ENCODE measurements around the gene RSL1D1.
"Not testable (repeated sequence)": the region's sequence is repeated elsewhere in the genome, so short reads cannot be mapped to it uniquely, and the experiment has no call there.

The RSL1D1 gene

DNA sequence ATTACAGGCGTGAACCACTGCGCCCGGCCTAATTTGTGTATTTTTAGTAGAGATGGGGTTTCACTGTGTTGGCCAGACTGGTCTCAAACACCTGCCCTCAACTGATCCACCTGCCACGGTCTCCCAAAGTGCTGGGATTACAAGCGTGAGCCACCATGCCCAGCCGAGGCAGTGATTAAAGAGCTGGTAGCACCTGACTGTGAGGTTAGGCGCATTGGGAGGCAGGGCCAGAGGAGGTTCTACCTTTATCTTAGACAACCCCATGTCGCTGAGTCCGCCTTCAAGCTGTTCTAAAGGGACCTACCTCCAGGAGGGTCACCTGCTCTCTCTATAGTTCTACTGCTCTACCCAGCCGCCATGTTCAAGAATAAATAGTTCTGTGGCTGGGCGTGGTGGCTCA, 8.1 kb downstream of the RSL1D1 start:
- no peak for DNase-seq

DNA sequence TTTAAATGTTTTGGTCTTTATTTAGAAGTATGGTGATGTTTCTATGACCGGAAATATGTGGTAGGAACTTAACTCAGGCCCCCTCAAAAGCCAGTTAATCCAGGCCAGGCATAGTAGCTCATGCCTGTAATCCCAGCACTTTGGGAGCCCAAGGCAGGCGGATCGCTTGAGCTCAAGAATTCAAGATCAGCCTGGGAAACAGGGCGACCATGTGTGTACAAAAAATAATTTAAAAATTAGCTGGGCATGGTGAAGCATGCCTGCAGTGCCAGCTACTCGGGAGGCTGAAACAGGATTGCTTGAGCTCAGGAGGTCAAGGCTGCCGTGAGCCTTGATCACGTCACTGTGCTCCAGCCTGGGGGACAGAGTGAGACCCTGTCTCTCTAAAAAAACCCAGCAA, 10.3 kb downstream of the RSL1D1 start:
- DNase-seq = no peak

DNA sequence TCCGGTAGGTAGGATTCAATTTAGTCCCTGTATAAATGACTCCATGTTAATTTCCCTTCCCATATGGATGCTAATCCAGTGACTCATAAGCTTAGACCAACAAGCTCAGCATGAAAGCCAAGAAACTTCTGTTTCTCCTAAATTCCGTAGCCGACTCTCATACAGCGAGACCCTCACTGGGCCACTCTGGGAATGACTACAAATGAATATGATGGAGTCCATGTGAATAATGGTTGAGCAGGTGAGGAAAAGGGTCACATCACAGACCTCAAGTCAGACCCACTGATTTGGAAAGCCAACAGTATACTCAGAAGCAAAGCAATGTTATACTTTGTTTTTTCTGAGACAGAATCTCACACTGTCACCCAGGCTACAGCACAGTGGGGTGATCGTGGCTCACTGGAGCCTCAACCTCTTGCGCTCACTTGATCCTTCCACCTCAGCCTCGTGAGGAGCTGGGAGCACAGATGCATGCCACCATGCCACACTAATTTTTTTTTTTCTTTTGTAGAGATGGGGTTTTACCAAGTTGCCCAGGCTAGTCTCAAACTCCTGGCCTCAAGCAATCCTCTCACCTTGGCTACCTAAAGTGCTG, 14.6 kb downstream of the RSL1D1 start:
- no peak for DNase-seq

DNA sequence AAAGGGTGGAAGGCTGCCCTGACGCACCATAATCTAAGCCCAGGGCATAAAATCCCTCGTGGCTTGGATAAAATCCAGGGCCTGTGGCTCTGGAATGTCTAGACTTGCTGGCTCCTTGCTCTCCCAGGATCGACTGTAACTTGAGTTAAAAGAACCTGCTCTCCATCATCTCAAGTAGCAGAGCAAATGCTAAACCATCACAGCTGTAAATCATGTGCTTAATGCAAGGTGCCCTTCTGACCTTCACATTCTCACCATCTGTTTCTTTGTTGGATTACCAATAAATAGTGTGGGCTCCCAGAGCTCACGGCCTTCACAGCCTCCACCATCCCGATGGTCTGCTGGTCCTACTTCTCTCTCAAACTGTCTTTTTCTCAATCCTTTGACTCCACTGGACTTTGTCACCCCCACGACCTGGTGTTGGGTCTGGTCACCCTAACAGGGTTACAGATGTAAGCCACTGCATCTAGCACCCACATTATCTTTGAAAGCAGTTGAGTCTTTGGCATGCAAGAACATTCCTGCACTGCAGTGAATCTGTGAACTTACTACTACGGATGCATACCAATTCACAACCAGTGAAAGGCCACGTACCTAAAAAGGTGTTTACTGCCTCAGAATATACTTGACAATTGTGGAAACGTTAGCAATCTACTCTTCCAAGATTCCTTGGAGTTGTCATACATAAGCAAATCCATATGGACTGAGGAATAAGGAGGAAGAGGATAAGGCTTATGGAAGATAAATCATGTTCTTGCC, 15.3 kb downstream of the RSL1D1 start:
- no peak for DNase-seq

DNA sequence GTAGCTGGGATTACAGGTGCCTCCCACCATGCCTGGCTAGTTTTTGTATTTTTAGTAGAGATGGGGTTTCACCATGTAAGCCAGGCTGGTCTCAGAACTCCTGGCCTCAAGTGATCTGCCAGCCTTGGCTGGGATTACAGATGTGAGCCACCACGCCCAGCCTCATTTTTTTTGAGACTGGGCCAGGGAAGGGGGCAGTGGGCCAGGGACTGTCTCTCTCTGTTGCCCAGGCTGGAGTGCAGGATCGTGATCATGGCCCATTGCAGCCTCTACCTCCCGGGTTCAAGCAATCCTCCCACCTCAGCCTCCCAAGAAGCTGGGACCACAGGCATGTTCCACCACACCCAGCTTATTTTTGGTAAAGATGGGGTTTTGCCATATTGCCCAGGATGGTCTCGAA, 16.0 kb downstream of the RSL1D1 start:
- no peak for DNase-seq

DNA sequence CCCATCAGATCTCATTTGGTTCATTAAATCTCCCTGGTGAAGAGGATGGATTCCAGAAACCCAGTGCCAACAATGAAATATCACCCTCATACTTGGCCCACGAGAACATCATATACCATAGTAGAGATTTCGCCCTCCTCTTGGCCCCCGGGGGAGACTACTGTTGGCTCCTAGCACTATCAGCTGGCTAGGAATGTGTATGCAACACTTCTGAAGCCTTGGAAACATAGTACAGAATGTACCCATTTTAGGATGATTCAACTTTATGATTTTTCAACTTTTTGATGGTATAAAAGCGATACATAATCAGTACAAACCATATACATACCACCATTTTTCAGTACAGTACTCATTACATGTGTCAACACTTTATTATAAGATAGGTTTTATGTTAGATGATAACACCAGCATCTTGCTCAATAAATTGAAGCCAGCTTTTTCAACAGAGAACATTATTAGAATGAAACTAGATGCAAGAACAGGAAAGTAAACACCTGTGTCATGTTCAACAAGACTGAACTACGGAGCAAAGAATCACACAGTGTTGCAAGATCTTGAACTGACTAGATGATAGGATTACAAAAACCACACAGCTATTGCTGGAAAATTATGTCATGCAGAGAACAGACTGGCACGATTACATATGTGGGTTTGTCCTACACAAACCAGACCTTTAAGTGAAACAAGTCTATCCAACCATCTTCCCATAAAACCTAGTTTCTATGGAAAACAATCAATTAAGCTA, 17.2 kb downstream of the RSL1D1 start:
- DNase-seq = no peak

DNA sequence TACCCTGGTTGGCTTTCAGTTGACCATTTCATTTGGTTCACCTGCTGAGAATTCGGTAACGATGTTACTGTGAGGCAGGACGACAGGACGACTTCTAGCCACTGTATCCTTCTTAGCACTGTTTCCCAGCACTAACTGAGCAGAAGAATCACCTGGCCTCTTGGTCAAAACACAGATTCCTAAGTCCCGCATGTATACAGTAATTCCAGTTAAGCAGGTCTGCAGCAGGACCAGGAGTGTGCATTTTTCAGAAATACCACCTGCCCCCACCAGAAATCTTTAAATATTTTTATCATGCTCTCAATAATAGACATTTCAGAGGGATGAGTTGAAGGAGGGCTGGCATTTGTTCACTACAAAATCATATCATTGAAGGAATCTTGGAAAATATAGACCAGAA, 22.6 kb downstream of the RSL1D1 start:
- no peak for DNase-seq

DNA sequence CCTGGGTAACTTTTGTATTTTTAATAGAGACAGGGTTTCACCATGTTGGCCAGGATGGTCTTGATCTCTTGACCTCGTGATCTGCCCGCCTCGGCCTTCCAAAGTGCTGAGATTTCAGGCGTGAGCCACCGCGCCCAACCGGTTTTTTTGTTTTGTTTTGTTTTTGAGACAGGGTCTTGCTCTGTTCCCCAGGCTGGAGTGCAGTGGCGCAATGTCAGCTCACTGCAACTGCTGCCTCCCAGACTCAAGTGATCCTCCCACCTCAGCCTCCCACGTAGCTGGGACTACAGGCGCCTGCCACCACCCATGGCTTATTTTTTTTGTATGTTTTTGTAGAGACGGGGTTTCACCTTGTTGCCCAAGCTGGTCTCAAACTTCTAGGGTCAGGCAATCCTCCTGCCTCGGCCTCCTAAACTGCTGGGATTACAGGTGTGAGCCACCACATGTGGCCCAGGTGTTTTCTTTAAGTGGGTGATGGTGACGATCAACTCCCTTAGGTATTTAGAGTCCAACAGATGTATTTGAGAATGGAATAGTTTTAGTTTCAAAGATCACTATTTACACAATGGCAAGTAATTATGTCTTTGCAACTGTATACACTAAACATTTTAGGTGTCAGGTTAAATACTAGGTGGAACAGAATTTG, 25.7 kb downstream of the RSL1D1 start:
- DNase-seq = not testable (repeated sequence)

DNA sequence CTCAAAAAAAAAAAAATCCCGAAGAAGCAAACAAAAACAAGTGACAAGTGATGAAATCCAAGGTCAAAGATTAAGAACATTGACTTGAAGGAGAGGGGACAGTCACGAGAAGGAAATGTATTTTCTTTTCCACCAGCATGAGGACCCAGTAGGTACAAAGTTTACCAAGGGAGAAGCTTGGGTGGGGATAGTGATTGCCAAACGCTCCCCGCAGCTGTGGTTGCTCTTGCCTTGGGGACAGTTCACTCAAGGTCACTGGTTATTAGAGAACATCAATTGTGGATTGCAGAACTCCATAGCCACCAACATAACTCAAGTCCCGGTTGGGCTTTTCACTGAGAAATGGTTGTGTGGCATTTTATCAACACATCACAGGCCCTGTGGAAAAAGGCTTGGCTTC, 27.0 kb downstream of the RSL1D1 start:
- DNase-seq = no peak

DNA sequence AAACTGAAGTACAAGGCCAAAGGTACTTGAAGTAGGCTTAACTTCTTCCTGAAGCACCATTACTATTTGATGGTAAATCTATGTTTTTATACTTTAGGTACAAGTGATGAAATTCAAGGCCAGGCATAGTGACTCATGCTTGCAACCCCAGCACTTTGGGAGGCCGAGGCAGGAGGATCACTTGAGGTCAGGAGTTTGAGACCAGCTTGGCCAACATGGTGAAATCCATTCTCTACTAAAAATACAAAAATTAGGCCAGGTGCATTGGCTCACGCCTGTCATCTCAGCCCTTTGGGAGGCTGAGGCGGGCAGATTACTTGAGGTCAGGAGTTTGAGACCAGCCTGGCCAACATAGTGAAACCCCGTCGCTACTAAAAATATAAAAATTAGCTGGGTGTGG, 27.7 kb downstream of the RSL1D1 start:
- not testable (repeated sequence) for DNase-seq

DNA sequence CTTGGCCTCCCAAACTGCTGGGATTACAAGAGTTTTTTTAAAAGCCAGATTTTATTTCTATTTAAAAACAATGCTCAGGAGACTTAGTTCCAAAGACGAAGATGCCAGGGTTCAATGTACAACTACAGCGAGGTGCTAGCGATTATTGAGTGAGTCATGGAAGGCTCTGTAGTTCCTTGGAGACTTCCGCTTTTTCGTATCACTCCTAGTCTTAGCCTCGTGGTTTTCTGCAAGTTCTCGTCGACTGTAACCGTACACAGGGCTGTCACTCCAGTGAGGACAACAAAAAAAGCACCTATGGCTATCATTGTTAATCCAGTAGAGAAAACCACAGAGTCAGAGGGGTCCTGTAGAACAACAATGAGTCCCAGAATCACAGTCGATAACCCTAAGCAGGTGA, 31.5 kb downstream of the RSL1D1 start:
- DNase-seq = no peak

DNA sequence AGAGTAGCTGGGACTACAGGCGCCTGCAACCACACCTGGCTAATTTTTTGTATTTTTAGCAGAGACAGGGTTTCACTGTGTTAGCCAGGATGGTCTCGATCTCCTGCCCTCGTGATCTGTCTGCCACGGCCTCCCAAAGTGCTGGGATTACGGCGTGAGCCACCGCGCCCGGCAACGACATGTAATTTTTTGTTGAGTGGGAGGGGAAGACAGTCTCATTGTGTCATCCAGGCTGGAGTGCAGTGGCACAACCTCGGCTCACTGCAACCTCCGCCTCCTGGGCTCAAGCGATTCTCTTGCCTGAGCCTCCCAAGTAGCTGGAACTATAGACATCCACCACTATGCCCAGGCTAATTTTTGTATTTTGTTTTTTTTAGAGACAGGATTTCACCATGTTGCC, 32.4 kb downstream of the RSL1D1 start:
- not testable (repeated sequence) for DNase-seq

DNA sequence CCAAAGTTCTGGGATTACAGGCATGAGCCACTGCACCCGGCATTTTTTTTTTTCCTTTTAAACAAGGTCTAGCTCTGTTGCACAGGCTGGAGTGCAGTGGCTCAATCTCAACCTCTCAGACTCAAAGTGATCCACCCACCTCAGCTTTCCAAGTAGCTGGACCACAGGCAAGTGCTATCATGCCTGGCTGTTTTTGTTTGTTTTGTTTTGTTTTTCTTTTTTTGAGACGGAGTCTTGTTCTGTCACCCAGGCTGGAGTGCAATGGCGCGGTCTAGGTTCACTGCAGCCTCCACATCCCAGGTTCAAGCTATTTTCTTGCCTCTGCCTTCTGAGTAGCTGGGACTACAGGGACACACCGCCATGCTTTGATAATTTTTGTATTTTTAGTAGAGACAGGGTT, 35.2 kb downstream of the RSL1D1 start:
- no peak for DNase-seq

DNA sequence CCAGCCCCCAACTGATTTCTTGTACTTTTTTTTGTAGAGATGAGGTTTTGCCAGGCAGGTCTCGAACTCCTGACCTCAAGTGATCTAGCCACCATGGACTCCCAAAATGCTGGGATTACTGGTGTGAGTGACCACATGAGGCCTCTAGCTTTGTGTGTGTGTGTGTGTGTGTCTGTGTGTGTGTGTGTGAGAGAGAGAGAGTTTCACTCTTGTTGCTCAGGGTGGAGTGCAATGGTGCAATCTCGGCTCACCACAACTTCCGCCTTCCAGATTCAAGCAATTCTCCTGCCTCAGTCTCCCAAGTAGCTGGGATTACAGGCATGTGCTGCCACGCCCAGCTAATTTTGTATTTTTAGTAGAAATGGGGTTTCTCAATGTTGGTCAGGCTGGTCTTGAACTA, 36.5 kb downstream of the RSL1D1 start:
- not testable (repeated sequence) for DNase-seq

DNA sequence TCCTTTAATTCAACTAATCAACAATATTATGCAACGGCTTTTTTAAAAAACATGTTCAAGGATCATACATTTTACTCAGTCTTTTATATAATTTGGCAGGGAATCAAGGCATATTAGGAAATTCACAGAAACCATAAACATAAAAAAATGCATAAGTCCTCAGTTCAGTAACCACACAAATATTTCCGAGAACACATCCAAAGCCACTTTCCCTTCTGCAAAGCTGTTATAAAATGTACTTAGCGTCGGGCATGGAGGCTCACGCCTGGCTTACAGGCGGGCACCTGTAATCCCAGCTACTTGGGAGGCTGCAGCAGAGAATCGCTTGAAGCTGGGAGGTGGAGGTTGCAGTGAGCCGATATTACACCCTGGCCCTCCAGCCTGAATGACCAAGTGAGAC, 44.6 kb downstream of the RSL1D1 start:
- no peak for DNase-seq

DNA sequence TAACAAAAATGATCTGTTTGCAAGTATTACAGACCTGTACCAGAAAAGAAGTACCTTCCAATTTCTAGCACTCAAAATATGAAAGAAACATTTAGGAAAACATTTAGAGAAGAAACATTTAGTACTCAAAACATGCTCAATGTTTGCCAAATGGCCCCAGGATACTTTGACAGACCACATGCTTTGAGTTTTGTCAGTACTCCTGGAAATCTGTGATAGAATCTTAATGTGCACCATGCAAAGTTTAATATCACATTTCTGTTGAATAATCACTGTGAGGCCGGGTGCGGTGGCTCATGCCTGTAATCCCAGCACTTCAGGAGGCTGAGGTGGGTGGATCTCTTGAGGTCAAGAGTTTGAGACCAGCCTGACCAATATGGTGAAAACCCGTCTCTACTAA, 45.8 kb downstream of the RSL1D1 start:
- DNase-seq = no peak

DNA sequence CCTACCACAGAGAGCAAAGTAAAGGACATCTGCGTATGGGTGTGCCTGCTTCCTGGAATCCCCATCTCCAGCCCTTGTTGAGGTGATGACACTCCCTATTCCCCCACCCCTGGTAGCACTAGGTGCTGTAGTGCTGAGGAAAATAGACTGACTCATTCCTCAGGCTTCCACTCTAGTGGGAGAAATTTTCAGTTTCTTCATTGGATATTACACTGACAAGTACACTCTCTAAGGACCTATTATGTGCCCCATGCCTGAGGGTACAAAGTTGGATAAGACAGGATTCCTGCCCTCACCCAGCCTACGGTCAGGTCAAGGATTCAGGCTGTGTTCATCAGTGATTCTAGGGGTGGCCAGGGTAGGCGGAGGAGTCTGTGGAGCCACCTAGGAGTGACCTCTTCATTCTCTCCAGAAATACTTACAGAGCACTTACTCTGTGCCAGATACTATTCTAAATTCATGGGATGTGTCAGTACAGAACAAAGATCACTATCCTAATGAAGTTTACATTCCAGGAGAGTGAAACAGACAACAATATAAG, 49.8 kb downstream of the RSL1D1 start:
- no peak for DNase-seq

DNA sequence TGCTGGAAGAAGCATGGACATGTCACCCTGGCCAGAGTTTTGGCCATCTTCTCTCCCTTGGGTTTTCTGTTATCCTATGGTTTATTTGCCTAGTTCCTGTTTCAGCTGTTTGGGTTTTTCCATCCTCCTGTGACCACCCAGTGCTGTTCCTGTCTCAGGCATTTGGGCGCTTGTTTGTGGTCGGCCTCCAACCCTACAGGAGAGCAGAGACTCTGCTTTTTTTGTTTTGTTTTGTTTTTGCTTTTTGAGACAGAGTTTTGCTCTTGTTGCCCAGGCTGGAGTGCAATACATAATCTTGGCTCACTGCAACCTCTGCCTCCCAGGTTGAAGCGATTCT, 51.0 kb downstream of the RSL1D1 start:
- DNase-seq = no peak

DNA sequence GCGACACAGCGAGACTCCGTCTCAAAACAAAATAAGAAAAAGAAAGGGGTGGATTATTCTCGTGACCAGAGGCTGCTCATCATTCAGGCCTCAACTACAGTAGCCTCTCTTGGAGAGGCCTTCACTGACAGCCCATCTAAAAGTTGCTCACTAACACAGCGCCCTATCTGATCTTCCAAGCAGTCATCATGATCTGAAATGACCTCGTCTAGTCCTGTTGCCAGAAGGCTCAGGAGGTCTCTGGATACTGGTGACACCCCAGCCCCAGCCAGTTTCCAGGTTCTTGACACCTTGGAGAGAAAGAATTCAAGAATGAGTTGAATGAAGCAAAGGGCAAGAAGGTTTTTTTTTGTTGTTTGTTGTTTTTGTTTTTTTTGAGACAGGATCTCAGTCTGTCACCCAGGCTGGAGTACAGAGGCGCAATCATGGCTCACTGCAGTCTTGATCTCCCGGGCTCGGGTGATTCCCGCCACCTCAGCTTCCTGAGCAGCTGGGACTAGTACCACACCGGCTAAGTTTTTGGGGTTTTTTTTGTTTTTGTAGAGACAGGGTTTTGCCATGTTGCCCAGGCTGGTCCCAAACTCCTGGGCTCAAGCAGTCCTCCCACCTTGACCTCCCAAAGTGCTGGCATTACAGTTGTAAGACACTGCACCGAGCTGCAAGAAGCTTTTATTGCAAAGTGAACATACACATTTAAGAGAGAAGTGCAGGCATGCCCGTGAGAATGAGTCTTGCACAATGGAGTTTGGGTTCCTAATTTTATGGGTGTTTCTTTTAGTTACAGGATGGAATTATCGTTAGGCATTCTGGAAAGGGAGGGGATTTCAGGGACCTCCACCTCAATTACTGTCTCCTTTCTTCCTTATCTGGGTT, 51.6 kb downstream of the RSL1D1 start:
- DNase-seq = no peak

DNA sequence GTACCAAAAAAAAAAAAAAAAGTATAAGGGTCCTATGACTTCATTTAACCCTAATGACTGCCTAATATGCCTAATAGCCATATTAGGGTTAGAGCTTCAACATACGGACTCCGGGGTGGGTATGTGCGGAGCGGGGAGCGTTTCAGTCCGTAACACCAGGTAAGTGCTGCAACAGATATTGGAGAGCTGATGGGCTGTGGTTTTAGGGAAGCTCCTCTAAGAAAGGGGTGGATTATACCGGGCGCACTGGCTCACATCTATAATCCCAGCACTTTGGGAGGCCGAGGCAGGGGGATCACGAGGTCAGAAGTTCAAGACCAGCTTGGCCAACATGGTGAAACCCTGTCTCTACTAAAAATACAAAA, 52.3 kb downstream of the RSL1D1 start:
- no peak for DNase-seq

DNA sequence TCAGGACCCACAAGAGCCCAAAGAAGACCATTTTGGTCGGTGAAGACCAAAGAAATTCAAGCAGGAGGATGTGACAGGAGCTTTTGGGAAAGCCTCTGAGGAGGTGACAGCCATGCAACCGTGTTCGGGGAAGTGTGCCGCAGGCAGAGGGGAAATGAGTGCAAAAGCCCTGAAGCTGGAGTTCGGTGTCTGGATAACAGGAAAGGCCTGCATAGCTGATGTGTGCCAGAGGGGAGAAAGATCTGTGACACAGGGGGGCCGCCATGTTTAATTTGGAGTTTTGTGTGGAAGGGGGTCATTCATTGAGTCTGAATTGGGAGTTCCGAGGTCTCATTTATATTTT, 53.4 kb downstream of the RSL1D1 start:
- DNase-seq = no peak

DNA sequence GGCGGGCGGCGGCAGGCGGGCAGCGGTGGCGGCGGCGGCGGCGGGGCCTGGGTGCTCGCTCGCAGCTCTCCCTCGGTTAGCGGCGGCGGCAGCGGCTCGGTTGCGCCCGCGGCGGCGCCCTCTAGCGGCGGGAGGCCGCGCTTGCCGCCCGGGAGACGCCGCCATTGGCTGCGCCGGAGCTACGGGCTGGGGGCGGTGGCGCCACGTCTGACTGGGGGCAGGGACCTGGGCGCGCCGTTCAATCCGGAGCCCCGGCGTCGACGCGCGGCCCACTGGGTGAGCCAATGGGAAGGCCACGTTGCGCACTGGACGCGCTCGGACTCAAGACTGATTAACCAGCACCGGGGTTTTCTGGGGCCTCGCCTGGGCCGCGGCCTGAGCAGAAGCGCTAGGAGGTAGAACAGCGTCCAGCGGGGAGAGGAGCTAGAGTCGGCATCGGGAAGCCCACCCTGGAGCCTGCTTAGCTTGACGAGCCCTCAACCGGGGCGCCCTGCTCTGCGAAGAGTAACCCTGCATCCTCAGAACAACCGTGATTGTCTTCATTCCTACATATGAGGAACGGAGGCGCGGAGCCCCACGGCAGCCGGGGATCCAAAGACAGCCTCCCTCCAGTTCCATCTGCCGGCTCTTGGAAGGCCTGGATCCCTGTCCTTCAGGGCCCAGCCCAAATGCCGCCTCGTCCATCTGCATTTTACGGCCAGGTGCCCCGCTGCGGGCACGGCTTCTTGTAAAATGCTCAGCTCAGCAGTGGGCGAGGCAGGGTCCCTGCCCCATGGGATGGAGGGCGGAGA, 54.0 kb downstream of the RSL1D1 start, which contains the start of gene ZC3H7A:
Gene ZC3H7A (minus strand): TSS at position 93 of the 791 bp plus-strand sequence. CDS start 14,904 bp downstream, outside the sequence.
- DNase-seq = peak; percentile 97

All from activated CD4-positive, alpha-beta T cell treated with anti-CD3 and anti-CD28 coated beads, Interleukin-2, amount 50 U/mL, for 16 hours (primary cell).